IPS-20b (cell line): Measurements from ENCODE around the gene FNDC3B.

ENCODE experiments used
- H3K27ac ChIP-seq: one replicate; pipeline ENCODE4 v1.5.1; 2013; ENCODE audit warnings: low read length
- H3K27me3 ChIP-seq: 2 replicates; pipeline ENCODE4 v1.6.1; 2013; ENCODE audit warnings: mild to moderate bottlenecking, low read length, inconsistent platforms; ENCODE audit not compliant: insufficient read depth
- H3K36me3 ChIP-seq: 2 replicates; pipeline ENCODE4 v1.6.1; 2013; ENCODE audit warnings: low read depth, mild to moderate bottlenecking, inconsistent platforms, low read length, moderate library complexity; ENCODE audit not compliant: insufficient read depth
- H3K4me1 ChIP-seq: 2 replicates; pipeline ENCODE4 v1.6.1; 2013; ENCODE audit warnings: mild to moderate bottlenecking, control low read depth, inconsistent platforms, low read length, moderate library complexity; ENCODE audit not compliant: insufficient read depth
- H3K4me3 ChIP-seq: 2 replicates; pipeline ENCODE4 v1.5.1; 2013; ENCODE audit warnings: mild to moderate bottlenecking, low read length, inconsistent platforms
- H3K9ac ChIP-seq: 2 replicates; pipeline ENCODE4 v1.6.1; 2013; ENCODE audit warnings: low read depth, mild to moderate bottlenecking, inconsistent platforms, low read length, moderate library complexity
- H3K9me3 ChIP-seq: 2 replicates; pipeline ENCODE4 v1.6.1; 2013; ENCODE audit warnings: mild to moderate bottlenecking, low read depth, low read length, inconsistent platforms; ENCODE audit not compliant: insufficient read depth

The FNDC3B gene

GRCh38 chr3:172044833-172045585 lies 5.6 kb downstream of the FNDC3B start:
- Histone ChIP-seq H3K4me3 (no peak overlapping the region), H3K27ac (no peak overlapping the region), H3K9ac (no peak overlapping the region)

GRCh38 chr3:172046268-172046915 lies 7.0 kb downstream of the FNDC3B start:
- Histone ChIP-seq H3K4me3 (no peak overlapping the region), H3K4me1 (peaks cover 19% of the 10 kb centered on the region; the same call in 1 of the 2 replicates), H3K27me3 (no peaks in the 10 kb centered on the region), H3K36me3 (peaks cover 12% of the 10 kb centered on the region; the same call in 1 of the 2 replicates), H3K9ac (no peak overlapping the region), H3K9me3 (no peaks in the 10 kb centered on the region), H3K27ac (no peak overlapping the region)

More at GRCh38 chr3:172044833-172045585, 5.6 kb downstream of the FNDC3B start:
- Histone ChIP-seq H3K4me1 (peaks cover 19% of the 10 kb centered on the region; the same call in 1 of the 2 replicates), H3K27me3 (no peaks in the 10 kb centered on the region), H3K36me3 (peaks cover 8% of the 10 kb centered on the region; the same call in 1 of the 2 replicates), H3K9me3 (no peaks in the 10 kb centered on the region)

GRCh38 chr3:172047567-172048115 lies 8.3 kb downstream of the FNDC3B start:
- Histone ChIP-seq H3K27me3 (no peaks in the 10 kb centered on the region), H3K9ac (no peak overlapping the region), H3K4me3 (no peak overlapping the region), H3K27ac (no peak overlapping the region), H3K36me3 (peaks cover 17% of the 10 kb centered on the region; the same call in 1 of the 2 replicates), H3K4me1 (peaks cover 10% of the 10 kb centered on the region; the same call in 1 of the 2 replicates), H3K9me3 (no peaks in the 10 kb centered on the region)

- Histone ChIP-seq H3K36me3 (peaks cover 17% of the 10 kb centered on the region; the same call in 1 of the 2 replicates), H3K27me3 (no peaks in the 10 kb centered on the region), H3K4me3 (no peak overlapping the region), H3K4me1 (peaks cover 10% of the 10 kb centered on the region; the same call in 1 of the 2 replicates), H3K9ac (no peak overlapping the region), H3K27ac (no peak overlapping the region), H3K9me3 (no peaks in the 10 kb centered on the region)
These were observed 9.2 kb downstream of the FNDC3B start for GRCh38 chr3:172048599-172048998.

GRCh38 chr3:172051310-172051956 lies 12.1 kb downstream of the FNDC3B start:
- no peak overlapping the region for H3K9ac ChIP-seq
- no peak overlapping the region for H3K4me3 ChIP-seq
- H3K36me3 ChIP-seq = peaks cover 17% of the 10 kb centered on the region; the same call in 1 of the 2 replicates
- H3K9me3 ChIP-seq = no peaks in the 10 kb centered on the region
- H3K27ac ChIP-seq = no peak overlapping the region
- peaks cover 5% of the 10 kb centered on the region; the same call in 1 of the 2 replicates for H3K4me1 ChIP-seq
- H3K27me3 ChIP-seq = no peaks in the 10 kb centered on the region

GRCh38 chr3:172051957-172052354 lies 12.6 kb downstream of the FNDC3B start:
- no peak overlapping the region for H3K4me3 ChIP-seq
- peaks cover 5% of the 10 kb centered on the region; the same call in 1 of the 2 replicates for H3K4me1 ChIP-seq
- H3K9me3 ChIP-seq = no peaks in the 10 kb centered on the region
- H3K36me3 ChIP-seq = peaks cover 17% of the 10 kb centered on the region; the same call in 1 of the 2 replicates
- no peaks in the 10 kb centered on the region for H3K27me3 ChIP-seq
- no peak overlapping the region for H3K9ac ChIP-seq
- H3K27ac ChIP-seq = no peak overlapping the region

- no peaks in the 10 kb centered on the region for H3K27me3 ChIP-seq
- H3K27ac ChIP-seq = no peak overlapping the region
- H3K9ac ChIP-seq = no peak overlapping the region
- no peak overlapping the region for H3K4me3 ChIP-seq
- peaks cover 17% of the 10 kb centered on the region; the same call in 1 of the 2 replicates for H3K36me3 ChIP-seq
- peaks cover 2% of the 10 kb centered on the region; the same call in 1 of the 2 replicates for H3K4me1 ChIP-seq
- H3K9me3 ChIP-seq = no peaks in the 10 kb centered on the region
These were observed 13.0 kb downstream of the FNDC3B start for GRCh38 chr3:172052405-172052804.

- Histone ChIP-seq H3K27me3 (no peaks in the 10 kb centered on the region), H3K4me3 (no peak overlapping the region), H3K9ac (no peak overlapping the region), H3K27ac (no peak overlapping the region), H3K4me1 (no peaks in the 10 kb centered on the region), H3K36me3 (peaks cover 15% of the 10 kb centered on the region; the same call in 1 of the 2 replicates), H3K9me3 (no peaks in the 10 kb centered on the region)
These were observed 14.9 kb downstream of the FNDC3B start for GRCh38 chr3:172054115-172054764.

- Histone ChIP-seq H3K36me3 (peaks cover 4% of the 10 kb centered on the region; the same call in 1 of the 2 replicates), H3K9ac (no peak overlapping the region), H3K4me3 (no peak overlapping the region), H3K27me3 (no peaks in the 10 kb centered on the region), H3K4me1 (no peaks in the 10 kb centered on the region), H3K27ac (no peak overlapping the region), H3K9me3 (no peaks in the 10 kb centered on the region)
These were observed 17.0 kb downstream of the FNDC3B start for GRCh38 chr3:172056416-172056815.

GRCh38 chr3:172057059-172057458 lies 17.7 kb downstream of the FNDC3B start:
- Histone ChIP-seq H3K27ac (no peak overlapping the region), H3K4me1 (no peaks in the 10 kb centered on the region), H3K9ac (no peak overlapping the region), H3K4me3 (no peak overlapping the region), H3K27me3 (no peaks in the 10 kb centered on the region), H3K9me3 (no peaks in the 10 kb centered on the region), H3K36me3 (no peaks in the 10 kb centered on the region)
